ENCODE results near the gene ZNF678.

GRCh38 chr1:227547310-227548118 is 15.8 kb upstream of the ZNF678 start:
- no peak for TF ChIP-seq CTCF (IDR thresholded peaks at IDR 0.05)
- TF ChIP-seq POLR2A (IDR thresholded peaks at IDR 0.05), result no peak
- no peak for TF ChIP-seq POLR2AphosphoS5 (IDR thresholded peaks at IDR 0.05)
- no peak for TF ChIP-seq EP300 (IDR thresholded peaks at IDR 0.05)

Measured in sigmoid colon (tissue), 4 donors.